Astrocyte (in vitro differentiated cells and primary cell): ENCODE results near the gene FFAR1.

Source experiments
- CTCF ChIP-seq: IDR thresholded peaks from 2 replicates; pipeline ENCODE4 v1.5.1; 2011; ENCODE audit warnings: low read depth, mild to moderate bottlenecking, inconsistent platforms, low read length, moderate library complexity; ENCODE audit not compliant: insufficient read depth
- EZH2 ChIP-seq: IDR thresholded peaks from 2 replicates; pipeline ENCODE4 v1.6.1; 2012; ENCODE audit warnings: mild to moderate bottlenecking, low read length, inconsistent platforms; ENCODE audit not compliant: insufficient read depth

GRCh38 chr19:35369522-35369921 lies 21.8 kb downstream of the FFAR1 start:
- no peak for TF ChIP-seq CTCF
- TF ChIP-seq EZH2: no peak
